Mucosa of rectum (tissue), 2 donors: ENCODE data around the gene HDAC10.

ENCODE experiments used
- H3K27ac ChIP-seq, 2 donors: one replicate each; pipeline ENCODE4 v1.7.0; 2013; ENCODE audit warnings: inconsistent platforms in 2 of 2, low read depth in 2 of 2, low read length in 2 of 2
- H3K27me3 ChIP-seq, 2 donors: one replicate each; pipeline ENCODE4 v1.7.0; 2013; ENCODE audit warnings: low read length in 2 of 2; ENCODE audit not compliant: control insufficient read depth in 2 of 2, insufficient read depth in 2 of 2
- H3K36me3 ChIP-seq, 2 donors: one replicate each; pipeline ENCODE4 v1.7.0; 2013; ENCODE audit warnings: low read length in 2 of 2; ENCODE audit not compliant: control insufficient read depth in 2 of 2, insufficient read depth in 2 of 2
- H3K4me1 ChIP-seq, 2 donors: one replicate each; pipeline ENCODE4 v1.7.0; 2013; ENCODE audit warnings: low read length in 2 of 2, mild to moderate bottlenecking in 1 of 2; ENCODE audit not compliant: control insufficient read depth in 2 of 2, insufficient read depth in 2 of 2
- H3K4me3 ChIP-seq, 2 donors: one replicate each; pipeline ENCODE4 v1.7.0; 2013; ENCODE audit warnings: low read length in 2 of 2
- H3K9ac ChIP-seq, 2 donors: one replicate each; pipeline ENCODE4 v1.7.0; 2013; ENCODE audit warnings: low read length in 2 of 2, low read depth in 1 of 2, mild to moderate bottlenecking in 1 of 2
- H3K9me3 ChIP-seq, 2 donors: one replicate each; pipeline ENCODE4 v1.7.0; 2013; ENCODE audit warnings: low read length in 2 of 2; ENCODE audit not compliant: control insufficient read depth in 2 of 2
- donor health status: healthy.
- donor health status: Normal muscosa, but diverticular disease.

The HDAC10 gene

GRCh38 chr22:50236731-50237409, 14.2 kb downstream of the HDAC10 start:
- H3K36me3 ChIP-seq = peaks cover 5 to 26% of the 10 kb centered on the region in 2 donors
- no peak overlapping the region for H3K4me3 ChIP-seq
- H3K27me3 ChIP-seq = no peaks in the 10 kb centered on the region
- H3K9me3 ChIP-seq = no peaks in the 10 kb centered on the region
- H3K27ac ChIP-seq = no peak overlapping the region
- peaks cover 8 to 10% of the 10 kb centered on the region in 2 donors for H3K4me1 ChIP-seq
- no peak overlapping the region for H3K9ac ChIP-seq

GRCh38 chr22:50233223-50233622, 17.8 kb downstream of the HDAC10 start:
- Histone ChIP-seq H3K4me3 (no peak overlapping the region), H3K27ac (no peak overlapping the region), H3K27me3 (no peaks in the 10 kb centered on the region), H3K9me3 (no peaks in the 10 kb centered on the region), H3K36me3 (peaks cover 17 to 18% of the 10 kb centered on the region in 2 donors), H3K9ac (no peak overlapping the region), H3K4me1 (no peaks in the 10 kb centered on the region)

- H3K9ac ChIP-seq = no peak overlapping the region
- no peaks in the 10 kb centered on the region for H3K27me3 ChIP-seq
- H3K4me1 ChIP-seq = no peaks in the 10 kb centered on the region
- H3K4me3 ChIP-seq = no peak overlapping the region
- no peaks in the 10 kb centered on the region for H3K9me3 ChIP-seq
- peaks cover 17 to 22% of the 10 kb centered on the region in 2 donors for H3K36me3 ChIP-seq
- no peak overlapping the region for H3K27ac ChIP-seq
Observed at GRCh38 chr22:50232481-50233151, 18.4 kb downstream of the HDAC10 start.

GRCh38 chr22:50229370-50229769, 21.7 kb downstream of the HDAC10 start:
- Histone ChIP-seq H3K9me3 (no peaks in the 10 kb centered on the region), H3K4me1 (no peaks in the 10 kb centered on the region), H3K27ac (no peak overlapping the region), H3K27me3 (no peaks in the 10 kb centered on the region), H3K4me3 (no peak overlapping the region), H3K9ac (no peak overlapping the region), H3K36me3 (peaks cover 28 to 33% of the 10 kb centered on the region in 2 donors)

- Histone ChIP-seq H3K9me3 (no peaks in the 10 kb centered on the region), H3K27ac (no peak overlapping the region), H3K4me3 (no peak overlapping the region), H3K27me3 (no peaks in the 10 kb centered on the region), H3K36me3 (peaks cover 34 to 37% of the 10 kb centered on the region in 2 donors), H3K4me1 (no peaks in the 10 kb centered on the region), H3K9ac (no peak overlapping the region)
Observed at GRCh38 chr22:50228366-50228765, 22.7 kb downstream of the HDAC10 start.

GRCh38 chr22:50227579-50228215, 23.4 kb downstream of the HDAC10 start:
- peaks cover 39 to 42% of the 10 kb centered on the region in 2 donors for H3K36me3 ChIP-seq

GRCh38 chr22:50226875-50227165, 24.2 kb downstream of the HDAC10 start:
- peaks cover 47 to 48% of the 10 kb centered on the region in 2 donors for H3K36me3 ChIP-seq
- no peak overlapping the region for H3K9ac ChIP-seq
- H3K4me1 ChIP-seq = no peaks in the 10 kb centered on the region
- H3K9me3 ChIP-seq = no peaks in the 10 kb centered on the region
- no peak overlapping the region for H3K4me3 ChIP-seq
- H3K27ac ChIP-seq = no peak overlapping the region
- no peaks in the 10 kb centered on the region for H3K27me3 ChIP-seq

More at GRCh38 chr22:50227579-50228215, 23.4 kb downstream of the HDAC10 start:
- no peaks in the 10 kb centered on the region for H3K9me3 ChIP-seq
- H3K27ac ChIP-seq = no peak overlapping the region
- no peaks in the 10 kb centered on the region for H3K27me3 ChIP-seq
- no peak overlapping the region for H3K4me3 ChIP-seq
- H3K9ac ChIP-seq = no peak overlapping the region
- no peaks in the 10 kb centered on the region for H3K4me1 ChIP-seq

GRCh38 chr22:50226063-50226874, 24.8 kb downstream of the HDAC10 start:
- Histone ChIP-seq H3K36me3 (peaks cover 50 to 53% of the 10 kb centered on the region in 2 donors), H3K27ac (no peak overlapping the region), H3K4me1 (no peaks in the 10 kb centered on the region), H3K9ac (no peak overlapping the region), H3K4me3 (no peak overlapping the region), H3K9me3 (no peaks in the 10 kb centered on the region), H3K27me3 (no peaks in the 10 kb centered on the region)

GRCh38 chr22:50225200-50225969, 25.7 kb downstream of the HDAC10 start:
- Histone ChIP-seq H3K9ac (no peak overlapping the region), H3K27ac (no peak overlapping the region), H3K36me3 (peaks cover 57 to 61% of the 10 kb centered on the region in 2 donors), H3K27me3 (no peaks in the 10 kb centered on the region), H3K4me1 (no peaks in the 10 kb centered on the region), H3K9me3 (no peaks in the 10 kb centered on the region), H3K4me3 (no peak overlapping the region)
